ENCODE data around the gene SCO2. TPM values are rescaled to one million over a fixed set of nuclear protein-coding genes. Genes with fewer than 3 reads are reported as not detected.

The SCO2 gene
- total and polyA plus RNA-seq, 2 of the 13 experiments (the other 11 are each of a cell fraction or from before 2014, with no cell fraction given), result 0.32 to 3.7 TPM

DNA sequence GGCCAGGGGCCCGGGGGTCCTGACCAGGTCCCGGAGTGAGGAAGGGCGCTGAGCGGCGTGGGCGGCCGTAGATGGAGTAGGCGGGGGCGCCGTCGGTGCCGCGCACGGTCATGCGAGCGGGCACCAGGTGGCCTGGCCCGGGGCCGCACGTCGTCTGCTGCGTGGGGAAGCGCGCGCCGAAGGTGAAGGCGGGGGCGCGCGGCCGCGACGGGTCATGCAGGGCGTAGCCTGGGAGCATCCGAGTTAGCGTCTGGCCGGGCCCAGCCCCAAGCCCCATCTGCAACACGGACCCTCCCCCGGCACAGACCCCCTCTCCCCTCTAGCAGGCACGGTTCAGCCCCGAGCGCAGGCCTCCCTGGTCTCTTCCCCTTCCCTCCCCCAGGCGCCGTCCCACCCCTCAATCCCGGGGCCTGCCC, 6.2 kb upstream of the SCO2 start (continued):
- TF ChIP-seq, protein P1, sequence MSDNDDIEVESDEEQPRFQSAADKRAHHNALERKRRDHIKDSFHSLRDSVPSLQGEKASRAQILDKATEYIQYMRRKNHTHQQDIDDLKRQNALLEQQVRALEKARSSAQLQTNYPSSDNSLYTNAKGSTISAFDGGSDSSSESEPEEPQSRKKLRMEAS (IDR thresholded peaks at IDR 0.05), result peak; percentile 51; the same call in 1 of the 2 replicates
- TF ChIP-seq BORCS8-MEF2B (CRISPR knock-in tag; IDR thresholded peaks at IDR 0.05), result no peak
- TF ChIP-seq SATB2 (CRISPR knock-in tag; IDR thresholded peaks at IDR 0.05), result no peak
- no peak for TF ChIP-seq EHMT2 (IDR thresholded peaks at IDR 0.05; ENCODE audit: borderline replicate concordance, low read depth, low read length)
- TF ChIP-seq, protein P2, sequence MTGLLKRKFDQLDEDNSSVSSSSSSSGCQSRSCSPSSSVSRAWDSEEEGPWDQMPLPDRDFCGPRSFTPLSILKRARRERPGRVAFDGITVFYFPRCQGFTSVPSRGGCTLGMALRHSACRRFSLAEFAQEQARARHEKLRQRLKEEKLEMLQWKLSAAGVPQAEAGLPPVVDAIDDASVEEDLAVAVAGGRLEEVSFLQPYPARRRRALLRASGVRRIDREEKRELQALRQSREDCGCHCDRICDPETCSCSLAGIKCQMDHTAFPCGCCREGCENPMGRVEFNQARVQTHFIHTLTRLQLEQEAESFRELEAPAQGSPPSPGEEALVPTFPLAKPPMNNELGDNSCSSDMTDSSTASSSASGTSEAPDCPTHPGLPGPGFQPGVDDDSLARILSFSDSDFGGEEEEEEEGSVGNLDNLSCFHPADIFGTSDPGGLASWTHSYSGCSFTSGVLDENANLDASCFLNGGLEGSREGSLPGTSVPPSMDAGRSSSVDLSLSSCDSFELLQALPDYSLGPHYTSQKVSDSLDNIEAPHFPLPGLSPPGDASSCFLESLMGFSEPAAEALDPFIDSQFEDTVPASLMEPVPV (CRISPR knock-in tag; IDR thresholded peaks at IDR 0.05), result no peak
- TF ChIP-seq, protein P3, sequence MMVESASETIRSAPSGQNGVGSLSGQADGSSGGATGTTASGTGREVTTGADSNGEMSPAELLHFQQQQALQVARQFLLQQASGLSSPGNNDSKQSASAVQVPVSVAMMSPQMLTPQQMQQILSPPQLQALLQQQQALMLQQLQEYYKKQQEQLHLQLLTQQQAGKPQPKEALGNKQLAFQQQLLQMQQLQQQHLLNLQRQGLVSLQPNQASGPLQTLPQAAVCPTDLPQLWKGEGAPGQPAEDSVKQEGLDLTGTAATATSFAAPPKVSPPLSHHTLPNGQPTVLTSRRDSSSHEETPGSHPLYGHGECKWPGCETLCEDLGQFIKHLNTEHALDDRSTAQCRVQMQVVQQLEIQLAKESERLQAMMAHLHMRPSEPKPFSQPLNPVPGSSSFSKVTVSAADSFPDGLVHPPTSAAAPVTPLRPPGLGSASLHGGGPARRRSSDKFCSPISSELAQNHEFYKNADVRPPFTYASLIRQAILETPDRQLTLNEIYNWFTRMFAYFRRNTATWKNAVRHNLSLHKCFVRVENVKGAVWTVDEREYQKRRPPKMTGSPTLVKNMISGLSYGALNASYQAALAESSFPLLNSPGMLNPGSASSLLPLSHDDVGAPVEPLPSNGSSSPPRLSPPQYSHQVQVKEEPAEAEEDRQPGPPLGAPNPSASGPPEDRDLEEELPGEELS (CRISPR knock-in tag; IDR thresholded peaks at IDR 0.05), result no peak
- TF ChIP-seq, protein P4, sequence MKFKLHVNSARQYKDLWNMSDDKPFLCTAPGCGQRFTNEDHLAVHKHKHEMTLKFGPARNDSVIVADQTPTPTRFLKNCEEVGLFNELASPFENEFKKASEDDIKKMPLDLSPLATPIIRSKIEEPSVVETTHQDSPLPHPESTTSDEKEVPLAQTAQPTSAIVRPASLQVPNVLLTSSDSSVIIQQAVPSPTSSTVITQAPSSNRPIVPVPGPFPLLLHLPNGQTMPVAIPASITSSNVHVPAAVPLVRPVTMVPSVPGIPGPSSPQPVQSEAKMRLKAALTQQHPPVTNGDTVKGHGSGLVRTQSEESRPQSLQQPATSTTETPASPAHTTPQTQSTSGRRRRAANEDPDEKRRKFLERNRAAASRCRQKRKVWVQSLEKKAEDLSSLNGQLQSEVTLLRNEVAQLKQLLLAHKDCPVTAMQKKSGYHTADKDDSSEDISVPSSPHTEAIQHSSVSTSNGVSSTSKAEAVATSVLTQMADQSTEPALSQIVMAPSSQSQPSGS (CRISPR knock-in tag; IDR thresholded peaks at IDR 0.05), result no peak
- TF ChIP-seq AGO2 (optimal IDR thresholded peaks at IDR 0.05; ENCODE audit: low read depth, low read length), result peak; percentile 13
- no peak for TF ChIP-seq MAFG (CRISPR knock-in tag; IDR thresholded peaks at IDR 0.05)
- peak; percentile 31; the same call in 1 of the 2 replicates for TF ChIP-seq HOXA3 (CRISPR knock-in tag; IDR thresholded peaks at IDR 0.05)
- no peak for TF ChIP-seq ZNF350 (CRISPR knock-in tag; IDR thresholded peaks at IDR 0.05; ENCODE audit: borderline replicate concordance, low read depth)
- no peak for TF ChIP-seq ZNF274 (CRISPR knock-in tag; IDR thresholded peaks at IDR 0.05)
- no peak for TF ChIP-seq ZNF547 (CRISPR knock-in tag; IDR thresholded peaks at IDR 0.05)
- TF ChIP-seq ZNF781 (CRISPR knock-in tag; IDR thresholded peaks at IDR 0.05; ENCODE audit: borderline replicate concordance, not compliant biosample characterization), result no peak
- TF ChIP-seq RNF2 (conservative IDR thresholded peaks at IDR 0.05; ENCODE audit: low read depth), result no peak
- TF ChIP-seq KLF13 (CRISPR knock-in tag; IDR thresholded peaks at IDR 0.05), result no peak
- TF ChIP-seq CCAR2 (optimal IDR thresholded peaks at IDR 0.05; ENCODE audit: low read depth, low read length), result no peak
- peak; percentile 94 for TF ChIP-seq ZNF777 (CRISPR knock-in tag; IDR thresholded peaks at IDR 0.05)
- no peak for TF ChIP-seq RFXAP (CRISPR knock-in tag; IDR thresholded peaks at IDR 0.05; ENCODE audit: borderline replicate concordance)
- no peak for TF ChIP-seq ZNF292 (CRISPR knock-in tag; IDR thresholded peaks at IDR 0.05; ENCODE audit: borderline replicate concordance, low read depth)
- no peak for TF ChIP-seq THAP11 (CRISPR knock-in tag; IDR thresholded peaks at IDR 0.05)
- TF ChIP-seq SOX13 (IDR thresholded peaks at IDR 0.05), result no peak
- no peak for TF ChIP-seq SOX13 (CRISPR knock-in tag; conservative IDR thresholded peaks at IDR 0.05 in 1 of 2, IDR thresholded peaks at IDR 0.05 in 1 of 2)
- no peak for TF ChIP-seq CHCHD3 (CRISPR knock-in tag; IDR thresholded peaks at IDR 0.05)

All from HepG2 (cell line).